Transverse colon (tissue), 4 donors: ENCODE results near the gene PCDHGA1. TPM values are rescaled to one million over a fixed set of nuclear protein-coding genes. Genes with fewer than 3 reads are reported as not detected.

Source experiments
- DNase-seq: peaks from one replicate; pipeline ENCODE4 v3.0.0-alpha.2; 2019
- H3K27ac ChIP-seq, 4 donors: fragments of 200-600 bp; sonication (generic); 2 replicates each; pipeline ENCODE4 v1.5.1; 2016 to 2018; ENCODE audit warnings: inconsistent platforms in 4 of 4
- H3K27me3 ChIP-seq: fragments of 200-600 bp; sonication (generic); 2 replicates; pipeline ENCODE4 v1.5.1; 2017; ENCODE audit warnings: inconsistent platforms
- H3K36me3 ChIP-seq, 4 donors: fragments of 200-600 bp; sonication (generic); 2 replicates each; pipeline ENCODE4 v1.5.1; 2017 to 2019; ENCODE audit warnings: inconsistent platforms in 4 of 4
- H3K4me1 ChIP-seq, 4 donors: fragments of 200-600 bp; sonication (generic); 2 replicates each; pipeline ENCODE4 v1.5.1; 2017 to 2020; ENCODE audit warnings: inconsistent platforms in 4 of 4
- H3K4me3 ChIP-seq, 4 donors: fragments of 200-600 bp; sonication (generic); 1 replicate in 1 of 4; 2 replicates in 3 of 4; pipeline versions ENCODE4 v1.5.1 to v1.6.1; 2017 to 2019; ENCODE audit warnings: inconsistent platforms in 4 of 4
- H3K9me3 ChIP-seq, 2 donors: fragments of 200-600 bp; sonication (generic); 2 replicates each; pipeline ENCODE4 v1.5.1; 2017 to 2019; ENCODE audit warnings: inconsistent platforms in 2 of 2
- CTCF ChIP-seq, 5 experiments: fragments of 200-600 bp in 3 of 5; fragments of 450-650 bp in 2 of 5; sonication (generic) in 3 of 5; IDR thresholded peaks; 1 replicate in 2 of 5; 2 replicates in 3 of 5; pipeline ENCODE4 v1.5.1; 2016 to 2017; ENCODE audit warnings: antibody characterized with exemption in 5 of 5, inconsistent platforms in 3 of 5, mild to moderate bottlenecking in 2 of 5, moderate library complexity in 1 of 5
- EP300 ChIP-seq: sonication (generic); formaldehyde crosslinking; IDR thresholded peaks from one replicate; pipeline ENCODE4 v1.6.1; 2017; ENCODE audit warnings: antibody characterized with exemption, low read depth
- POLR2A ChIP-seq: fragments of 450-650 bp; IDR thresholded peaks from one replicate; pipeline ENCODE4 v1.6.1; 2016; ENCODE audit warnings: antibody characterized with exemption, mild to moderate bottlenecking, moderate library complexity
- POLR2AphosphoS5 ChIP-seq, 3 donors: sonication (generic); formaldehyde crosslinking; IDR thresholded peaks; one replicate each; pipeline ENCODE4 v1.6.1; 2016; ENCODE audit warnings: antibody characterized with exemption in 3 of 3
- WGBS, 2 donors: methylation state at CpG; one replicate each; pipeline ENCODE4 v1.1.5; 2018; ENCODE audit warnings: low coverage in 1 of 2; 5-methylcytosine and 5-hydroxymethylcytosine counted together
- in situ Hi-C, 4 donors: fragments of 200-750 bp; cut with MboI; loops; one replicate each; pipeline versions ENCODE4 v1.15.0 to v1.15.1; 2017; ENCODE audit warnings: low sequenced_read_pairs in 3 of 4, low pct_ligation_motif_present in 1 of 4, low pct_unique_long_range_greater_than_20kb in 1 of 4
- intact Hi-C: fragments of 100-400 bp; cut with DNase I; formaldehyde crosslinking; loops from one replicate; pipeline ENCODE4 v1.15.1; 2023; ENCODE audit warnings: low total_unique reads
- total RNA-seq, 4 donors: library from RNA; depleted of rRNA; stranded (reverse); fragments of >200 nt; gene quantifications; one replicate each; pipeline ENCODE4 v1.1.0, GENCODE V29; 2016

Gene PCDHGA1
- total RNA-seq = under 1 TPM in 2 of 4 donors, not detected in 2; 0.55 to 0.64 TPM

- peaks cover 49% of the 10 kb centered on the region for H3K27me3 ChIP-seq
- H3K36me3 ChIP-seq = peaks cover 0 to 3% (median 0%) of the 10 kb centered on the region in 4 donors
- DNase-seq = no peak
- intact Hi-C loops = no loop called here
- H3K27ac ChIP-seq = no peak within 1 kb of the TSS
- H3K4me3 ChIP-seq = no peak within 1 kb of the TSS
- peak in 1 of 5 experiments; percentile 14 for TF ChIP-seq CTCF (IDR thresholded peaks at IDR 0.05)
- TF ChIP-seq POLR2A = no peak
- H3K4me1 ChIP-seq = no peaks in the 10 kb centered on the region
- 48 to 63% methylated on average over 14 to 21 of the region's 21 CpGs for WGBS, 2 donors
- H3K9me3 ChIP-seq = peaks cover 45 to 67% of the 10 kb centered on the region in 2 donors
- in situ Hi-C loops = no loop called here
These were observed at the start of gene PCDHGA1 for GRCh38 chr5:141330299-141331080. Gene PCDHGA1, plus strand, starts transcription at chr5:141330514.

GRCh38 chr5:141298376-141298775 is 31.9 kb upstream of the PCDHGA1 start:
- H3K4me1 ChIP-seq = no peaks in the 10 kb centered on the region
- H3K4me3 ChIP-seq = no peak overlapping the region
- no peaks in the 10 kb centered on the region for H3K27me3 ChIP-seq
- intact Hi-C loops = no loop called here
- TF ChIP-seq EP300 (no peak), CTCF (IDR thresholded peaks at IDR 0.05) (no peak), POLR2AphosphoS5 (IDR thresholded peaks at IDR 0.05) (no peak), POLR2A (no peak)
- no peak for DNase-seq
- H3K36me3 ChIP-seq = peaks cover 0 to 26% (median 0%) of the 10 kb centered on the region in 4 donors
- H3K9me3 ChIP-seq = peaks cover 75 to 100% of the 10 kb centered on the region in 2 donors
- H3K27ac ChIP-seq = no peak overlapping the region
- in situ Hi-C loops = no loop called here
- 47 to 69% methylated on average over 3 to 4 of the region's 4 CpGs for WGBS, 2 donors

- intact Hi-C loops = no loop called here
- peaks cover 84 to 98% of the 10 kb centered on the region in 2 donors for H3K9me3 ChIP-seq
- WGBS, 2 donors = 83% methylated on average over 35 of the region's 36 CpGs; no CpG with 5 or more reads in 1 of the 2 donors
These were observed 26.6 kb upstream of the PCDHGA1 start, which contains the start of gene SLC25A2 for GRCh38 chr5:141303756-141304155. Gene SLC25A2, minus strand, starts transcription at chr5:141304049. Its CDS starts 184 bp downstream, at chr5:141303865.

More at GRCh38 chr5:141303756-141304155, 26.6 kb upstream of the PCDHGA1 start, which contains the start of gene SLC25A2:
- in situ Hi-C loops = loop anchor here in 1 of 4 donors (25.0 kb wide), 1 partner anchor 259 kb away; no protein-coding TSS in a partner anchor
- H3K27me3 ChIP-seq = no peaks in the 10 kb centered on the region
- no peak for TF ChIP-seq POLR2A
- TF ChIP-seq EP300 = no peak
- no peak for TF ChIP-seq POLR2AphosphoS5 (IDR thresholded peaks at IDR 0.05)
- TF ChIP-seq CTCF (IDR thresholded peaks at IDR 0.05) = no peak
- peaks cover 0 to 8% (median 0%) of the 10 kb centered on the region in 4 donors for H3K36me3 ChIP-seq
- H3K4me1 ChIP-seq = no peaks in the 10 kb centered on the region
- H3K27ac ChIP-seq = no peak within 1 kb of the TSS
- DNase-seq = no peak
- no peak within 1 kb of the TSS for H3K4me3 ChIP-seq
